HG02642 (cell line): ENCODE measurements around the gene PIBF1.
A peak's percentile ranks its signal among the peaks of the same experiment; 100 is the strongest.
"Not testable (repeated sequence)": the region's sequence is repeated elsewhere in the genome, so short reads cannot be mapped to it uniquely, and the experiment has no call there.

Source experiments
- ATAC-seq: cut with Tn5 transposase; IDR thresholded peaks from one replicate; pipeline ENCODE4 v1.9.1; 2021; ENCODE audit warnings: mild to moderate bottlenecking; ENCODE audit not compliant: unreplicated experiment, poor library complexity

Gene PIBF1

GRCh38 chr13:72781451-72782439, at the start of gene PIBF1, which contains the start of gene DIS3:
PIBF1 (plus strand) TSS chr13:72782133; CDS start chr13:72783470, 1,337 bp downstream.
DIS3 (minus strand) TSS chr13:72781900; CDS start chr13:72781832, 68 bp downstream.
- ATAC-seq = peak; percentile 98

GRCh38 chr13:72737033-72737432, 44.9 kb upstream of the PIBF1 start:
- ATAC-seq = no peak

- ATAC-seq = no peak
Observed at GRCh38 chr13:72740015-72740414, 41.9 kb upstream of the PIBF1 start.

DNA sequence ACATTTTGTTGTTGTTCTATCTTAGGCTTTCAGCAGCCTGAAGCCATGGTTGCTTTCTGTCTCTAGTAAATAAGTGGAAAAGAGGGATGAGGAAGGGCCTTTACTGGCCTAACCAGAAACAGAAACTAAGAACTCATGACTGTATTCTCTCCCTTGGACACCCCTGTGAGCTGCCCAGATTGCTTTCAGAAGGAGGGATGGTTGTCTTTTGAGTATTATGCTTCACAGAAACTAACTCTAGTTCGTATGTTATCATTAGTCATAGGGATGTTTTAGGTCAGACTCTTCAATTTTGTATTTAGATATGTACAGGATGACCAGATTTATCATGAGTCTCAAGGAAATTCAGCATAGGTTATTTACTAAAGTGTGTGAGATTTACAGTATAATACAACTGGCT, 36.7 kb upstream of the PIBF1 start:
- ATAC-seq = no peak

GRCh38 chr13:72751220-72751619, 30.7 kb upstream of the PIBF1 start:
- no peak for ATAC-seq

- ATAC-seq = no peak
Observed at GRCh38 chr13:72754111-72754510, 27.8 kb upstream of the PIBF1 start.

GRCh38 chr13:72757792-72758535, 24.0 kb upstream of the PIBF1 start:
- no peak for ATAC-seq

GRCh38 chr13:72760189-72760588, 21.7 kb upstream of the PIBF1 start:
- no peak for ATAC-seq

DNA sequence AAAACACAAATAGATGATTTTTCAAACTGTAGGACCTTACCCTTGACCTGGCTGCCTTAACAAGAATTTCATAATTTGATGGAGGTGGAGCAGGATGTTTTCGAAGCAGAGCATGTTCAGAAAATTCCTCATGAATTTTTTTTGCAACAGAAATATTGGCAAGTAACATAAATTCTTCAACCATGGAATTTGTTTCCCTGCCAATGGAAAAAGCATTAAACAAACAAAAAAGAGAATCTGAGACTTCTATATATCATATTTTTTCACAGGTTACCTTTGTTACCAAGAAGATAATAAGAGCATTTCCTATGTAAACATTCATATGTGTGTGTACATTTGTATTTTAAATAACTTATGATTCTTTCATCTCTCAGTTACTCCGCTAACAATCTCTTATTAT, 18.5 kb upstream of the PIBF1 start:
- no peak for ATAC-seq

DNA sequence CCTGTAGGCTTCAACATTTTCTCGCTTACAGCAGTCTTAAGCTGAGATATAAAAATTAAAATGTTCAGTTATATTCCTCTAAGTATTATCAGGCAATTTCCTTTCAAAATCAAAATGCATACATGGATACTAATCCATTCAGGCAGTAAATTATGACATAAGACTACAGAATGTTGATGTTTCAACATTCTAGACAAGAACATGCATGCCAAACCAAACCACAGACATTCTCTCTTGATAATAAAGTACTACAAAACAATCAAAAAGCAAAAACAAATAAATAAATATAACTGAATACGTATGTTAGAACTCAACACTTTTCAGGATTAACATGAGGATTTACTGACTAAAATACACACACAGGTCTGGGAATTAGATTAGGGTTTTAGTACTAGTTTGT, 7.9 kb upstream of the PIBF1 start:
- no peak for ATAC-seq

GRCh38 chr13:72782717-72783116, 784 bp downstream of the PIBF1 start:
- no peak for ATAC-seq

DNA sequence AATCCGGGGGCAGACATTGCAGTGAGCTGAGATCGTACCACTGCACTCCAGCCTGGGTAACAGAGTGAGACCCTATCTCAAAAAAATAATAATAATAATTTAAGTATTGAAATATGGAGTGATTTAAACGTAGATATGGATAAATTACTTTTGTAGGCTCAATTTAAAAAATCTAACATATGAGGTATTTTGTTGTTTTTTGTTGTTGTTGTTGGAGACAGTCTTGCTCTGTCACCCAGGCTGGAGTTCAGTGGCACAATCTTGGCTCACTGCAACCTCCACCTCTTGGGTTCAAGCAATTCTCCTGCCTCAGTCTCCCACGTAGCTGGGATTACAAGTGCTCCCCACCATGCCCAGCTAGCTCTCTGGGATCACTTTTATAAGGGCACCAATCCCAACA, 2.7 kb downstream of the PIBF1 start:
- ATAC-seq = not testable (repeated sequence)

DNA sequence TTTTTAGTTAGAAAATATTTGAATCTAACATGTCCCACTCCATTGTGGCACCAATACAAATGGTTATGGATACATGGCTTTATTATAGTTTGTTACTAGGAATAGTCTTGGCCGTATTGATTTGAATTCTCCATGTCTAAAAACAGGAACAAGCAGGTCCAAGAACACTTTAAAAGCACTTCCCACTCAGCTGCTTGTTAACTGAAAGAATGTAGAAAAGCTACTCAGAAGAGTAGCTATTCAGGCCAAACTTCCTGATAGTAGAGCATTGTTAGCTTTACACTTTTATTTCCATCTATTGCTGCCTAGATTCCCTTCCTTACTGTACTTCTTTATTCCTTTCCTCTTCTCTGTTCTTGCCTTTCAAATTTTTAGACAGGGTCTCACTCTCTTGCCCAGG, 6.9 kb downstream of the PIBF1 start:
- ATAC-seq = no peak

- ATAC-seq = no peak
Observed at GRCh38 chr13:72792640-72793039, 10.7 kb downstream of the PIBF1 start.

DNA sequence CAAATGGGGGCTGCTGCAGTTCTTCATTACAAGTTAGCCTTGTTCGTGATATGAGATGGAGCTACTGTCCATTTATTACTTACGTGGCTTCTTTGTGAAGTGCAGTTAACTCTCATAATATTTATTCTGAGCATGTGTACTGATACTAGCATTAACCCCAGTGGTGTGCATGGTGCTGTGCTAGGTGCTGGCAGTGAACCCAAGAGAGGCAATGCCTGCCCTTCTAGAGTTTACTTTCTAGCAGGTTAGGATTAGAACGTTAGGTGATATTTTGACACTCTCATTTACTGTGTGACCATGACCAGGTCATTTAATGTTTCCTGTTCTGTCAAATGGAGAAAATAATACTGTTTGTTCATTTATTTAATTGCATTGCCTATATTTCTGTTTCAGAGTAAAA, 16.9 kb downstream of the PIBF1 start:
- ATAC-seq = no peak

DNA sequence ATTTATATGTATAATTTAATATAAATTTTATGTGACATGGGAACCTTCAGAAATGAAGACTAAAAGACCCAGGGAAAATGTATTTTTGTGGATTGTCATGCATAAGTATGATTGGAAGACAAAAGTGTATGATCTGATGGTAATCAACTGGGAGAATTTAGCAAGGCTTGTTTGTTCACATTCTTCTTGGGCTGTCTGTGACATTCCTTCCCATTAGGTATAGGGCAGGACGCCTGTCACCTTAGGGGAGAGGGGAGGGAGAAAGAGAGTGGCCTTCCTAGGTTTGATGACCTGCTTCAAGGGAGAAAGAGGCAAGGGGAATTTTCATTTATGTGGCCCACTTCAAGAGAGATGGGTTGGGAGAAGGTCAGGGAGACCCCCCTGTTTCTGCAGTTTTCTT, 22.4 kb downstream of the PIBF1 start:
- ATAC-seq = no peak

DNA sequence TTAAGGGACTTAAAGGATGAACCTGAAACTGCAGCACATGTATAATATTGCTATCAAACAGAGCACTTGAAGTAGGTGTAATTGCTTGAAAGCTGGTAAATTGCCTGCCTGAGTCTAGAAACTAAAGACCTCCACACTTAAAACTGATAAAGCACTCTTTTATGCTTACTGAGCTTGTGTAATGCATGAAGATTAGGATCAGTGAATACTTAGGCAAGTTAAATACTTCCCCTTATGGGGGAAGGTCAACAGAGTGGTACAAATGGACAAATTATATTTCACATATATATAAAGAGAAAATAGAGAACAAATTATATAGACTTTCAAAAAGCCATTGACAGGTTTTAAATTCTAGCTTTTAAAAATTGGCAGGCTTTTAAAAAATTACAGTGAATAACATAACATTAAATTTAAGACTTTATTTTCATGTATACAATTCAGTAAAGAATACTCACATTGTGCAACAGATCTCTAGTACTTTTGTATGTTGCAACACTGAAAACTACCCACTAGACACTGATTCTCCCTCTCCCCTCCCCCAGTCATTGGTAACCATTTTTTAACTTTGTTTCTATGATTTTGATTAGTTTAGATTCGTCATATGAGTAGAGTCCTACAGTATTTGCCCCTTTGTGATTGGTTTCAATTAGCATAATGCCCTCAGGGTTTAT, 23.9 kb downstream of the PIBF1 start:
- ATAC-seq = no peak

- ATAC-seq = not testable (repeated sequence)
Observed at GRCh38 chr13:72806514-72806913, 24.6 kb downstream of the PIBF1 start.

- no peak for ATAC-seq
Observed at GRCh38 chr13:72808917-72809500, 27.1 kb downstream of the PIBF1 start.

GRCh38 chr13:72820156-72820897, 38.4 kb downstream of the PIBF1 start:
- no peak for ATAC-seq
